Measurements from ENCODE around the gene C1orf94. TPM values are rescaled to one million over a fixed set of nuclear protein-coding genes. Genes with fewer than 3 reads are reported as not detected.

Gene C1orf94
- total RNA-seq, 1 donor from 2014 or later = not detected

- no peak for DNase-seq
Measured at GRCh38 chr1:34262023-34262853, 85.5 kb downstream of the C1orf94 start.

GRCh38 chr1:34262921-34263320 lies 86.2 kb downstream of the C1orf94 start:
- no peak for DNase-seq

GRCh38 chr1:34263406-34263805 lies 86.7 kb downstream of the C1orf94 start:
- no peak for DNase-seq

DNA sequence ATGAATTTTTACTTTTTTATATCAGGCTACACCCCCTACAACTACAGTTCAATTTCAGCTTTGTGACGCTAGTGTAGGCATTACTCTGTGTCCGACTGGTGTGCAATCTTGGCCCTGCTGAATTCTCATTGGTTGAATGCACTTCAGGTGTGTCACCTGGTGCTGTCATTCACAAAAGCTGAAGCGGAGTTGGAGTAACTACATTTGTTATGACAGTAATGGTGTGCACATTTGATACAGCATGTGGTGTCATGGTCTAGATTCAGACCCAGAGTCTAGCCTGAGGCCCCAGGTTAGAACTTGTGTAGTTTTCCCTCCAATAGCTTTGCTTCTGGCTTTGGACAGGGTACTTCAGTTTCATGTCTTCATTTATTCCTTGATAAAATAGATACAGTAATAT lies 88.7 kb downstream of the C1orf94 start:
- no peak for DNase-seq

GRCh38 chr1:34266127-34266951 lies 89.6 kb downstream of the C1orf94 start:
- no peak for DNase-seq

GRCh38 chr1:34267326-34267725 lies 90.6 kb downstream of the C1orf94 start:
- no peak for DNase-seq

GRCh38 chr1:34268311-34268954 lies 91.7 kb downstream of the C1orf94 start:
- DNase-seq = no peak

Other genes starting within 250 kb of the C1orf94 start
- 2.1 TPM for gene CSMD2, start 11.7 kb upstream of the C1orf94 start, total RNA-seq